Dendritic cell treated with granulocyte-macrophage colony-stimulating factor and Interleukin-4, amounts not matched to agents 40 ng/mL and 50 ng/mL, for 4 days (primary cell): ENCODE measurements around the gene SPPL3.

Source experiments
- H3K27ac Mint-ChIP-seq: one replicate; pipeline ENCODE4 v1.8.0; 2022; ENCODE audit warnings: mild to moderate bottlenecking, mixed read lengths
- H3K27me3 Mint-ChIP-seq: one replicate; pipeline ENCODE4 v1.8.0; 2022; ENCODE audit warnings: mild to moderate bottlenecking, mixed read lengths
- H3K36me3 Mint-ChIP-seq: one replicate; pipeline ENCODE4 v1.8.0; 2022; ENCODE audit warnings: low read depth, mixed read lengths
- H3K4me1 Mint-ChIP-seq: one replicate; pipeline ENCODE4 v1.8.0; 2022; ENCODE audit warnings: low read depth, mixed read lengths
- H3K4me3 Mint-ChIP-seq: one replicate; pipeline ENCODE4 v1.8.0; 2022; ENCODE audit warnings: mild to moderate bottlenecking, moderate library complexity, mixed read lengths
- H3K9me3 Mint-ChIP-seq: one replicate; pipeline ENCODE4 v1.8.0; 2022; ENCODE audit warnings: mixed read lengths
- intact Hi-C: fragments of 100-400 bp; cut with micrococcal nuclease; formaldehyde crosslinking; loops from one replicate; pipeline ENCODE4 v1.15.0; 2022

SPPL3 gene

DNA sequence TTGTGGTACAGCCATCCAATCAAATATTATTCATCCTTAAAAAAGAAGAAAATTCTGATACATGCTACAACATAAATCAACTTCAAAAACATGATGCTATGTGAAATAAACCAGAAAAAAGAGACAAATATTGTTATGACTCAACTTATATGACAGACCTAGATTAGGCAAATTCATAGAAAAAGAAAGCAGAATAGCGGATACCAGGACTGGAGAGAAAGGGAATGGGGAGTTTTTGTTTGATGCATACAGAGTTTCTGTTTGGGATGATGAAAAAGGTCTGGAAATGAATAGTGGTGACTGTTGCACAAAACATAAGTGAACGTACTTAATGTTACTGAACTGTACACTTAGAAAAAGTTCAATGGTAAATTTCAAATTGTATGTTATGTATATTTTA, 82.3 kb downstream of the SPPL3 start:
- H3K4me3 Mint-ChIP-seq: no peak overlapping the region
- H3K4me1 Mint-ChIP-seq: peaks cover 18% of the 10 kb centered on the region

GRCh38 chr12:120820884-120821510, 83.2 kb downstream of the SPPL3 start:
- H3K4me3 Mint-ChIP-seq: no peak overlapping the region
- H3K36me3 Mint-ChIP-seq: no peaks in the 10 kb centered on the region
- no peaks in the 10 kb centered on the region for H3K27me3 Mint-ChIP-seq
- H3K27ac Mint-ChIP-seq: no peak overlapping the region
- H3K9me3 Mint-ChIP-seq: no peaks in the 10 kb centered on the region
- H3K4me1 Mint-ChIP-seq: peaks cover 18% of the 10 kb centered on the region
- intact Hi-C loops: no loop called here

More for the DNA sequence above, 82.3 kb downstream of the SPPL3 start:
- intact Hi-C loops: no loop called here
- Mint-ChIP-seq H3K36me3 (no peaks in the 10 kb centered on the region), H3K9me3 (no peaks in the 10 kb centered on the region), H3K27ac (no peak overlapping the region), H3K27me3 (no peaks in the 10 kb centered on the region)

- peaks cover 14% of the 10 kb centered on the region for H3K4me1 Mint-ChIP-seq
- H3K9me3 Mint-ChIP-seq: no peaks in the 10 kb centered on the region
- no peak overlapping the region for H3K27ac Mint-ChIP-seq
- intact Hi-C loops: no loop called here
- no peaks in the 10 kb centered on the region for H3K36me3 Mint-ChIP-seq
- H3K27me3 Mint-ChIP-seq: no peaks in the 10 kb centered on the region
- H3K4me3 Mint-ChIP-seq: no peak overlapping the region
Measured at GRCh38 chr12:120818416-120818815, 85.7 kb downstream of the SPPL3 start.

- intact Hi-C loops: no loop called here
- H3K36me3 Mint-ChIP-seq: peaks cover 4% of the 10 kb centered on the region
- no peak overlapping the region for H3K27ac Mint-ChIP-seq
- no peak overlapping the region for H3K4me3 Mint-ChIP-seq
- no peaks in the 10 kb centered on the region for H3K9me3 Mint-ChIP-seq
- H3K27me3 Mint-ChIP-seq: no peaks in the 10 kb centered on the region
- peaks cover 11% of the 10 kb centered on the region for H3K4me1 Mint-ChIP-seq
Measured at GRCh38 chr12:120817559-120818330, 86.4 kb downstream of the SPPL3 start.

DNA sequence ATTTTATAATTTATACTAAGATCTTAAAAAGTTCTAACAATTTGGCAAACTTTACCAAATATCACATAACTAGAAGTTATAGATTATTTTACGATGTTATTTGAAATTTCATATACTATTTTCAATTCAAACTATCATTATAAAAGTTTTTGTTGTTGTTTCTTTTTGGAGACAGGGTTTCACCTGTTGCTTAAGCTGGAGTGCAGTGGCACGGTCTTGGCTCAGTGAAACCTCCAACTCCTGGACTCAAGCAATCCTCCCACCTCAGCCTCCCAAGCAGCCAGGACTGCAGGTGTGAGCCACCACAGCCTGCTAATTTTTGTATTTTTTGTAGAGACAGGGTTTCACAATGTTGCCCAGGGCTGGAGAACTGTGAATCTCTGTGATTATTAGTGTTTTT, 87.8 kb downstream of the SPPL3 start:
- no peak overlapping the region for H3K27ac Mint-ChIP-seq
- H3K4me1 Mint-ChIP-seq: peaks cover 17% of the 10 kb centered on the region
- intact Hi-C loops: no loop called here
- H3K4me3 Mint-ChIP-seq: no peak overlapping the region
- no peaks in the 10 kb centered on the region for H3K27me3 Mint-ChIP-seq
- no peaks in the 10 kb centered on the region for H3K9me3 Mint-ChIP-seq
- peaks cover 10% of the 10 kb centered on the region for H3K36me3 Mint-ChIP-seq

GRCh38 chr12:120814903-120815429, 89.2 kb downstream of the SPPL3 start:
- H3K36me3 Mint-ChIP-seq: peaks cover 22% of the 10 kb centered on the region
- no peak overlapping the region for H3K27ac Mint-ChIP-seq
- intact Hi-C loops: no loop called here
- peaks cover 21% of the 10 kb centered on the region for H3K4me1 Mint-ChIP-seq
- no peak overlapping the region for H3K4me3 Mint-ChIP-seq
- no peaks in the 10 kb centered on the region for H3K9me3 Mint-ChIP-seq
- no peaks in the 10 kb centered on the region for H3K27me3 Mint-ChIP-seq

- H3K27me3 Mint-ChIP-seq: no peaks in the 10 kb centered on the region
- no peak overlapping the region for H3K27ac Mint-ChIP-seq
- H3K4me3 Mint-ChIP-seq: no peak overlapping the region
- H3K4me1 Mint-ChIP-seq: peaks cover 21% of the 10 kb centered on the region
- no peaks in the 10 kb centered on the region for H3K9me3 Mint-ChIP-seq
- peaks cover 25% of the 10 kb centered on the region for H3K36me3 Mint-ChIP-seq
- intact Hi-C loops: no loop called here
Measured at GRCh38 chr12:120814203-120814902, 89.8 kb downstream of the SPPL3 start.

- intact Hi-C loops: no loop called here
- Mint-ChIP-seq H3K4me3 (no peak overlapping the region), H3K27ac (no peak overlapping the region), H3K9me3 (no peaks in the 10 kb centered on the region), H3K27me3 (no peaks in the 10 kb centered on the region), H3K36me3 (peaks cover 32% of the 10 kb centered on the region), H3K4me1 (peaks cover 21% of the 10 kb centered on the region)
Measured at GRCh38 chr12:120813588-120814153, 90.5 kb downstream of the SPPL3 start.

DNA sequence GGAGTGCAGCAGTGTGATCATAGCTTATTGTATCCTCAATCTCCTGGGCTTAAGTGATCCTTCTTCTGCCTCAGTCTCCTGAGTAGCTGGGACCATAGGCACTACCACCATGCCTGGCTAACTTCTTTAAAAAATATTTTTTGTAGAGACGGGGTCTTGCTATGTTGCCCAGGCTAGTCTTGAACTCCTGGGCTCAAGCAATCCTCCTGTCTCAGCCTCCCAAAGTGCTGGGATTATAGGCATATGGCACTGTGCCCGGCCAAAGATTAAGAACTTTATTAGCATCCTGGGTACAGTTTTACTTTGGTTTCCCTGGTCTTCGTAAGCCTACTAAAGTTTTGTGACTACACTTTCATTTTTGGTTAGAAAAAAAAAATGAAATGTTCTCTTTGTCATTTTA, 94.1 kb downstream of the SPPL3 start:
- Mint-ChIP-seq H3K9me3 (no peaks in the 10 kb centered on the region), H3K4me3 (no peak overlapping the region), H3K27me3 (no peaks in the 10 kb centered on the region), H3K36me3 (peaks cover 41% of the 10 kb centered on the region), H3K27ac (no peak overlapping the region), H3K4me1 (peaks cover 27% of the 10 kb centered on the region)
- intact Hi-C loops: no loop called here

DNA sequence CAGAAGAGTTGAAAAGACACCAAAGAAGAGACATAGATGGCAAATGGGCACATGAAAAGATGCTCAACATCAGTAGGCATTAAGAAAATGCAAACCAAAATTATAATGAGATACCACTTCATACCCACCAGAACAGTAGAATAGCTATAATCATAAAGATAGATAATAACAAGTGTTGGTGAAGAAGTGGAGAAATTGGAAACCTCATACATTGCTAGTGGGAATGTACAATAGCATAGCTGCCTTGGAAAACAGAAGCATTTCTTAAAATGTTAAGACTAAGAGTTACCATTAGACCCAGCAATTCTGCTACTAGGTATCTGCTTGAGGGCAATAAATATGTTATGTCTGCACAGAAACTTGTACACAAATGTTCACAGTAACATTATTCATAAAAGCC, 99.7 kb downstream of the SPPL3 start:
- intact Hi-C loops: no loop called here
- peaks cover 17% of the 10 kb centered on the region for H3K36me3 Mint-ChIP-seq
- H3K27me3 Mint-ChIP-seq: no peaks in the 10 kb centered on the region
- H3K4me1 Mint-ChIP-seq: peaks cover 6% of the 10 kb centered on the region
- no peaks in the 10 kb centered on the region for H3K9me3 Mint-ChIP-seq
- H3K27ac Mint-ChIP-seq: no peak overlapping the region
- no peak overlapping the region for H3K4me3 Mint-ChIP-seq

DNA sequence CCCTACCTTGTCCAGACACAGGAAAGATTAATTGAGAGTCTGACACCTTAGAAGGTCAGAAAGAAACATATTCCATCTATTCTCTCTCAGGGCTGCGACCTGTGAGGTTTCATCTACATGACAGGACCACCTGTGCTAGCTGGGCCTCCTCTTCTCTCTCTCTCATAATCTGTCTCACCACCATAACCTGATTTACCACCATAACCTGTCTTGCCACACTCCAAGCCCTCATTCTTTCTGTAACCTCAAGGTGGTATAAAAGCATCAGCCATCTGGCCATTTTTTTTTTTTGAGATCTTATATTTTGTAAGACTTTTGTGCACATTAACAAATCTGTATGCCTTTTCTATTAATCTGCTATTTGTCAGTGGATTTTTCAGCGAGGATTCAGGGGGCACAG, 103.0 kb downstream of the SPPL3 start:
- no peaks in the 10 kb centered on the region for H3K27me3 Mint-ChIP-seq
- intact Hi-C loops: no loop called here
- H3K36me3 Mint-ChIP-seq: peaks cover 23% of the 10 kb centered on the region
- peaks cover 15% of the 10 kb centered on the region for H3K9me3 Mint-ChIP-seq
- no peaks in the 10 kb centered on the region for H3K4me1 Mint-ChIP-seq
- no peak overlapping the region for H3K4me3 Mint-ChIP-seq
- no peak overlapping the region for H3K27ac Mint-ChIP-seq

- Mint-ChIP-seq H3K27me3 (no peaks in the 10 kb centered on the region), H3K4me3 (no peak overlapping the region), H3K27ac (no peak overlapping the region), H3K4me1 (no peaks in the 10 kb centered on the region), H3K9me3 (peaks cover 19% of the 10 kb centered on the region), H3K36me3 (peaks cover 27% of the 10 kb centered on the region)
- intact Hi-C loops: no loop called here
Measured at GRCh38 chr12:120800665-120801064, 103.5 kb downstream of the SPPL3 start.

DNA sequence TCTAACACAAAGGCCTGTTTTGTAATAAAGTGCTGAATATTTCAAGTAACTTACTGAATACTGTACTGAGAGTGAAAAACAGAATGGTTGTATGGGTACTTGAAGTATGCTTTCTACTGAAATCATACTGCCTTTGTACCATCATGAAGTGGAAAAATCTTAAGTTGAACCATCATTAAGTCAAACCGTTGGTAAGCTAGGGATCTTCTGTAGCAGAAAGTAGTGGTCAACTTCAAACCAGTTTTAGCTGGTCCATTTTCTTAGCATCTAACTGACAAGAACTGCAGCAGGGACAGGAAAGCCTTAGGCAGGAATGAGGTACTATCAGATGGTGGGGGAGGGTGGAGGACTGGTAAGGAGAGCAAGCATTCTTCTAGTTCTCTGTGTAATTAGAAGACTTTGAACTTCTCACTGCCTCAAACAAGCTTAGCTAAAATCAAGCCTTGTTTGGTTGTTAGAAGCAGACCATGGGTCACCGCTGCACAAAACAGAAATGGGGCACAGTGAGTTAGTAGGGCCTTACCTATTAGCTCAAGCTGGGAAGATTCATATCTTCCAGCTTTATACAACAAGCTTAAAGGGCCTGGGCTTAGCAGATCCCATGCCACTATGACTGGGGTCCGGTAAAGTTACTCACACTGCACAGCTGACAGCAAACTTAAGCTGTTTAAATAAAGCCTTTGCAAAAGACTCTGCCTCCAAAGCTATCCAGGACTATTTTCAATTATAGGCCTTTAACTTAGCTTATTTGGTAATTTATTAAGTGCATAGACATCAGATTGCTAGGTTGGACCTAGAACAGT, 104.7 kb downstream of the SPPL3 start:
- Mint-ChIP-seq H3K27ac (no peak overlapping the region), H3K36me3 (peaks cover 34% of the 10 kb centered on the region), H3K27me3 (no peaks in the 10 kb centered on the region), H3K4me1 (no peaks in the 10 kb centered on the region), H3K4me3 (no peak overlapping the region), H3K9me3 (peaks cover 26% of the 10 kb centered on the region)
- intact Hi-C loops: no loop called here
